Adrenal gland (tissue), 5 donors: ENCODE data around the gene NANOG.

Experiments
- POLR2A ChIP-seq, 2 donors: fragments of 450-650 bp; IDR thresholded peaks; one replicate each; pipeline ENCODE4 v1.6.1; 2017; ENCODE audit warnings: antibody characterized with exemption in 2 of 2, mild to moderate bottlenecking in 2 of 2, moderate library complexity in 1 of 2
- TF ChIP-seq, protein P1 (sequence below), 6 experiments: fragments of 450-650 bp in 4 of 6; fragments of 200-600 bp in 2 of 6; sonication (generic) in 1 of 6; IDR thresholded peaks; 1 replicate in 5 of 6; 2 replicates in 1 of 6; pipeline versions ENCODE4 v1.5.1 to v1.8.0; 2016 to 2021; ENCODE audit warnings: antibody characterized with exemption in 6 of 6, mild to moderate bottlenecking in 2 of 6, moderate library complexity in 1 of 6
- donor health status: DM: no; HTN: no; CAD: no.

GRCh38 chr12:7844116-7844515, 54.9 kb downstream of the NANOG start:
- TF ChIP-seq, protein P1, sequence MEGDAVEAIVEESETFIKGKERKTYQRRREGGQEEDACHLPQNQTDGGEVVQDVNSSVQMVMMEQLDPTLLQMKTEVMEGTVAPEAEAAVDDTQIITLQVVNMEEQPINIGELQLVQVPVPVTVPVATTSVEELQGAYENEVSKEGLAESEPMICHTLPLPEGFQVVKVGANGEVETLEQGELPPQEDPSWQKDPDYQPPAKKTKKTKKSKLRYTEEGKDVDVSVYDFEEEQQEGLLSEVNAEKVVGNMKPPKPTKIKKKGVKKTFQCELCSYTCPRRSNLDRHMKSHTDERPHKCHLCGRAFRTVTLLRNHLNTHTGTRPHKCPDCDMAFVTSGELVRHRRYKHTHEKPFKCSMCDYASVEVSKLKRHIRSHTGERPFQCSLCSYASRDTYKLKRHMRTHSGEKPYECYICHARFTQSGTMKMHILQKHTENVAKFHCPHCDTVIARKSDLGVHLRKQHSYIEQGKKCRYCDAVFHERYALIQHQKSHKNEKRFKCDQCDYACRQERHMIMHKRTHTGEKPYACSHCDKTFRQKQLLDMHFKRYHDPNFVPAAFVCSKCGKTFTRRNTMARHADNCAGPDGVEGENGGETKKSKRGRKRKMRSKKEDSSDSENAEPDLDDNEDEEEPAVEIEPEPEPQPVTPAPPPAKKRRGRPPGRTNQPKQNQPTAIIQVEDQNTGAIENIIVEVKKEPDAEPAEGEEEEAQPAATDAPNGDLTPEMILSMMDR (IDR thresholded peaks at IDR 0.05), result no peak
- TF ChIP-seq POLR2A (IDR thresholded peaks at IDR 0.05), result no peak
